ENCODE results near the gene PSMA1.

DNA sequence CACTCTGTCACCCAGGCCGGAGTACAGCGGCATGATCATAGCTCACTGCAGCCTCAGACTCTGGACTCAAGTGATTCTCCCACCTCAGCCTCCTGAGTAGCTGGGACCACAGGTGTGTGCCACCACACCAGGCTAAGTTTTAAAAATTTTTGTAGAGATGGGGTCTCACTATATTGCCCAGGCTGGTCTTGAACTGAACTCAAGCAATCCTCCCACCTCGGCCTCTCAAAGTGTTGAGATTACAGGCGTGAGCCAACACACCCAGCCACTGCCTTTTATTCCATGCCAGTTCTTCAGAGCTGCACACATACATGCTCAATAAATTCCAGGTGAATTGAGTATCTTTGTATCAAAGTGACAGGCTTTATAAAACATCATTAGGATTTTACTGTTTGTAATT, 18.1 kb downstream of the PSMA1 start:
- TF ChIP-seq CTCF (conservative IDR thresholded peaks at IDR 0.05; ENCODE audit: low read length), result no peak
- no peak for TF ChIP-seq EZH2phosphoT487 (IDR thresholded peaks at IDR 0.05; ENCODE audit: borderline replicate concordance, low read depth, low read length)

Data from OCI-LY7 (cell line).